ENCODE measurements around the gene M6PR.
"Not testable (repeated sequence)": the region's sequence is repeated elsewhere in the genome, so short reads cannot be mapped to it uniquely, and the experiment has no call there.

The M6PR gene

GRCh38 chr12:8950702-8951478 lies 1.4 kb upstream of the M6PR start:
- no peak for DNase-seq

GRCh38 chr12:8950221-8950527 lies 729 bp upstream of the M6PR start:
- DNase-seq = no peak

GRCh38 chr12:8948701-8949341 lies 624 bp downstream of the M6PR start:
- DNase-seq = peak; percentile 3

- DNase-seq = no peak
These were observed 1.7 kb downstream of the M6PR start for GRCh38 chr12:8947737-8948136.

- no peak for DNase-seq
These were observed 2.7 kb downstream of the M6PR start for GRCh38 chr12:8946733-8947132.

- DNase-seq = no peak
These were observed 5.8 kb downstream of the M6PR start for GRCh38 chr12:8943565-8944186.

- no peak for DNase-seq
These were observed 7.6 kb downstream of the M6PR start for GRCh38 chr12:8941691-8942478.

GRCh38 chr12:8937842-8938442 lies 11.5 kb downstream of the M6PR start:
- not testable (repeated sequence) for DNase-seq

GRCh38 chr12:8936735-8937134 lies 12.7 kb downstream of the M6PR start:
- no peak for DNase-seq

GRCh38 chr12:8934080-8934479 lies 15.4 kb downstream of the M6PR start:
- not testable (repeated sequence) for DNase-seq

- not testable (repeated sequence) for DNase-seq
These were observed 17.0 kb downstream of the M6PR start for GRCh38 chr12:8932464-8932863.

- DNase-seq = not testable (repeated sequence)
These were observed 18.7 kb downstream of the M6PR start for GRCh38 chr12:8930655-8931323.

- DNase-seq = no peak
These were observed 26.9 kb downstream of the M6PR start for GRCh38 chr12:8922544-8922943.

- not testable (repeated sequence) for DNase-seq
These were observed 29.8 kb downstream of the M6PR start for GRCh38 chr12:8919643-8920042.

GRCh38 chr12:8917751-8918150 lies 31.7 kb downstream of the M6PR start:
- no peak for DNase-seq

GRCh38 chr12:8917031-8917430 lies 32.4 kb downstream of the M6PR start:
- no peak for DNase-seq

GRCh38 chr12:8916154-8916553 lies 33.3 kb downstream of the M6PR start:
- DNase-seq = no peak

GRCh38 chr12:8914716-8915526 lies 34.5 kb downstream of the M6PR start:
- peak; percentile 15 for DNase-seq

- DNase-seq = peak; percentile 65
These were observed 35.3 kb downstream of the M6PR start, which contains the start of gene PHC1 for GRCh38 chr12:8914033-8914715. PHC1 (plus strand) TSS chr12:8914509; CDS start chr12:8917678, 3,169 bp downstream.

- DNase-seq = no peak
These were observed 35.8 kb downstream of the M6PR start for GRCh38 chr12:8913702-8914032.

- no peak for DNase-seq
These were observed 36.5 kb downstream of the M6PR start for GRCh38 chr12:8912914-8913313.
